ENCODE data around the gene APOBEC4. TPM values are rescaled to one million over a fixed set of nuclear protein-coding genes. Genes with fewer than 3 reads are reported as not detected.

APOBEC4 gene
- total and polyA plus RNA-seq, 2 of the 13 experiments (the other 11 are each of a cell fraction or from before 2014, with no cell fraction given): not detected

DNA sequence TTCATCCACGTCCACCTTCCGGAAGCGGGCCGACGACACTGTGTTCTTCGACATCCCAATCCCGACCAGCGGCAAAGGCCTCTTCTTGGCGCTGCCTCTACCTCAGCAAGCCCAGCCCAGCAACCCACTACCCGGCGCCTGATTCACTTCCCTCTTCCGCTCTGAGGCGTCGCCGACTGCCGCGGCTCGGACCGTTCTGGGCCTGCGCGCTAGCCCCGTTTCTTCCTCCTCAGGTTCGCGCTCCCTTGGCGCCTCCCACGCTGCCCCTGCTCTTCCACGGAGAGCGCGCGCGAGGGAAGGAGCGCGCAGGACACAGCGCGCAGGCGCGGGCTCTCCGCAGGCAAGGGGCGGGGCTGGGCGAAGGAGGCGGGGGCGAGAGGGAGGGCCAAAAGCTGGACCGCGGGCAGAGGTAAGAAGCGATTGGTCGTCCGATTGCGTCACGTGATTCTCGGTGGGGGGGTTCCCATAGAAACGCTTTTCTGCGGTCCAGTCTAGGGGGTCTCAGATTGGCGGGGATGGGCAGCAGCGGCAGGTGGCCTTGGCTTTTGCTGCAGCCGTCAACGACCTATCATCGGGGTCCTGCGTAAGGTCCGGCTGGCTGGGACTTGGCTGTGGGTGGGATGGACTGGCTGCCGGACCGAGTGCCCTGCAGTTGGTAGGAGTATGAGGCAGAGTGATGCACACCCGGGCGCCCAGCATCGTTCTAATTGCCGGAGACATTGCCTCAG, 17.3 kb downstream of the APOBEC4 start, which contains the start of gene ARPC5 (continued):
- TF ChIP-seq ZNF619 (CRISPR knock-in tag; IDR thresholded peaks at IDR 0.05) (0 out of 2 replicates have a peak, but pooled peaks have one; percentile 49), KLF12 (CRISPR knock-in tag; IDR thresholded peaks at IDR 0.05; ENCODE audit: borderline replicate concordance) (0 out of 2 replicates have a peak, but pooled peaks have one; percentile 55), ZNF264 (CRISPR knock-in tag; IDR thresholded peaks at IDR 0.05) (peak; percentile 9; the same call in 1 of the 2 replicates), ZNF138 (CRISPR knock-in tag; IDR thresholded peaks at IDR 0.05; ENCODE audit: low read depth) (no peak), ZNF232 (CRISPR knock-in tag; IDR thresholded peaks at IDR 0.05; ENCODE audit: borderline replicate concordance) (peak; percentile 70; the same call in 1 of the 2 replicates), KDM2A (CRISPR knock-in tag; IDR thresholded peaks at IDR 0.05; ENCODE audit: borderline replicate concordance, low read depth) (peak; percentile 68), ZXDC (CRISPR knock-in tag; IDR thresholded peaks at IDR 0.05) (0 out of 2 replicates have a peak, but pooled peaks have one; percentile 53), ZNF709 (CRISPR knock-in tag; IDR thresholded peaks at IDR 0.05) (peak; percentile 60), TP53 (CRISPR knock-in tag; conservative IDR thresholded peaks at IDR 0.05) (no peak), RORA (CRISPR knock-in tag; IDR thresholded peaks at IDR 0.05) (no peak), GZF1 (CRISPR knock-in tag; IDR thresholded peaks at IDR 0.05) (no peak), SALL1 (CRISPR knock-in tag; IDR thresholded peaks at IDR 0.05) (peak; percentile 79), KLF6 (CRISPR knock-in tag; IDR thresholded peaks at IDR 0.05) (peak; percentile 53), HMGA1 (CRISPR knock-in tag; conservative IDR thresholded peaks at IDR 0.05) (no peak)
- TF ChIP-seq, protein P1, sequence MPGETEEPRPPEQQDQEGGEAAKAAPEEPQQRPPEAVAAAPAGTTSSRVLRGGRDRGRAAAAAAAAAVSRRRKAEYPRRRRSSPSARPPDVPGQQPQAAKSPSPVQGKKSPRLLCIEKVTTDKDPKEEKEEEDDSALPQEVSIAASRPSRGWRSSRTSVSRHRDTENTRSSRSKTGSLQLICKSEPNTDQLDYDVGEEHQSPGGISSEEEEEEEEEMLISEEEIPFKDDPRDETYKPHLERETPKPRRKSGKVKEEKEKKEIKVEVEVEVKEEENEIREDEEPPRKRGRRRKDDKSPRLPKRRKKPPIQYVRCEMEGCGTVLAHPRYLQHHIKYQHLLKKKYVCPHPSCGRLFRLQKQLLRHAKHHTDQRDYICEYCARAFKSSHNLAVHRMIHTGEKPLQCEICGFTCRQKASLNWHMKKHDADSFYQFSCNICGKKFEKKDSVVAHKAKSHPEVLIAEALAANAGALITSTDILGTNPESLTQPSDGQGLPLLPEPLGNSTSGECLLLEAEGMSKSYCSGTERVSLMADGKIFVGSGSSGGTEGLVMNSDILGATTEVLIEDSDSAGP (CRISPR knock-in tag; IDR thresholded peaks at IDR 0.05; ENCODE audit: borderline replicate concordance): peak; percentile 65; the same call in 1 of the 2 replicates
- TF ChIP-seq, protein P2, sequence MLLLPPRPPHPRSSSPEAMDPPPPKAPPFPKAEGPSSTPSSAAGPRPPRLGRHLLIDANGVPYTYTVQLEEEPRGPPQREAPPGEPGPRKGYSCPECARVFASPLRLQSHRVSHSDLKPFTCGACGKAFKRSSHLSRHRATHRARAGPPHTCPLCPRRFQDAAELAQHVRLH (CRISPR knock-in tag; IDR thresholded peaks at IDR 0.05; ENCODE audit: borderline replicate concordance, low read depth): 0 out of 2 replicates have a peak, but pooled peaks have one; percentile 36
- TF ChIP-seq, protein P3, sequence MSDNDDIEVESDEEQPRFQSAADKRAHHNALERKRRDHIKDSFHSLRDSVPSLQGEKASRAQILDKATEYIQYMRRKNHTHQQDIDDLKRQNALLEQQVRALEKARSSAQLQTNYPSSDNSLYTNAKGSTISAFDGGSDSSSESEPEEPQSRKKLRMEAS (IDR thresholded peaks at IDR 0.05): peak; percentile 73
- TF ChIP-seq, protein P4, sequence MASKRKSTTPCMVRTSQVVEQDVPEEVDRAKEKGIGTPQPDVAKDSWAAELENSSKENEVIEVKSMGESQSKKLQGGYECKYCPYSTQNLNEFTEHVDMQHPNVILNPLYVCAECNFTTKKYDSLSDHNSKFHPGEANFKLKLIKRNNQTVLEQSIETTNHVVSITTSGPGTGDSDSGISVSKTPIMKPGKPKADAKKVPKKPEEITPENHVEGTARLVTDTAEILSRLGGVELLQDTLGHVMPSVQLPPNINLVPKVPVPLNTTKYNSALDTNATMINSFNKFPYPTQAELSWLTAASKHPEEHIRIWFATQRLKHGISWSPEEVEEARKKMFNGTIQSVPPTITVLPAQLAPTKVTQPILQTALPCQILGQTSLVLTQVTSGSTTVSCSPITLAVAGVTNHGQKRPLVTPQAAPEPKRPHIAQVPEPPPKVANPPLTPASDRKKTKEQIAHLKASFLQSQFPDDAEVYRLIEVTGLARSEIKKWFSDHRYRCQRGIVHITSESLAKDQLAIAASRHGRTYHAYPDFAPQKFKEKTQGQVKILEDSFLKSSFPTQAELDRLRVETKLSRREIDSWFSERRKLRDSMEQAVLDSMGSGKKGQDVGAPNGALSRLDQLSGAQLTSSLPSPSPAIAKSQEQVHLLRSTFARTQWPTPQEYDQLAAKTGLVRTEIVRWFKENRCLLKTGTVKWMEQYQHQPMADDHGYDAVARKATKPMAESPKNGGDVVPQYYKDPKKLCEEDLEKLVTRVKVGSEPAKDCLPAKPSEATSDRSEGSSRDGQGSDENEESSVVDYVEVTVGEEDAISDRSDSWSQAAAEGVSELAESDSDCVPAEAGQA (IDR thresholded peaks at IDR 0.05; ENCODE audit: low read depth): no peak
- TF ChIP-seq, protein P4 (CRISPR knock-in tag; IDR thresholded peaks at IDR 0.05; ENCODE audit: borderline replicate concordance): no peak
